Smooth muscle cell (in vitro differentiated cells): ENCODE data around the gene ASB6. TPM values are rescaled to one million over a fixed set of nuclear protein-coding genes. Genes with fewer than 3 reads are reported as not detected.

Experiments used
- DNase-seq: peaks from one replicate; lab custom pipeline; 2025; ENCODE audit not compliant: unreplicated experiment; lab: John Stamatoyannopoulos, UW
- H2AFZ ChIP-seq: fragments of 200-600 bp; sonication (generic); 2 replicates; pipeline ENCODE4 v1.6.0; 2016; ENCODE audit warnings: antibody characterized with exemption, low read depth, mild to moderate bottlenecking
- H3F3A ChIP-seq: fragments of 200-600 bp; sonication (generic); 2 replicates; pipeline ENCODE4 v1.6.0; 2017; ENCODE audit warnings: antibody characterized with exemption, low read depth
- H3K27ac ChIP-seq: fragments of 200-600 bp; sonication (generic); 2 replicates; pipeline ENCODE4 v1.5.1; 2016; ENCODE audit warnings: low read depth, mild to moderate bottlenecking
- H3K27me3 ChIP-seq: fragments of 200-600 bp; sonication (generic); 2 replicates; pipeline ENCODE4 v1.6.1; 2016; ENCODE audit warnings: low read depth, mild to moderate bottlenecking
- H3K36me3 ChIP-seq: fragments of 200-600 bp; sonication (generic); 2 replicates; pipeline ENCODE4 v1.5.1; 2016; ENCODE audit warnings: low read depth
- H3K4me1 ChIP-seq: fragments of 200-600 bp; sonication (generic); 2 replicates; pipeline ENCODE4 v1.5.1; 2016; ENCODE audit warnings: low read depth
- H3K4me2 ChIP-seq: fragments of 200-600 bp; sonication (generic); 2 replicates; pipeline ENCODE4 v1.6.0; 2016; ENCODE audit warnings: mild to moderate bottlenecking
- H3K4me3 ChIP-seq: fragments of 200-600 bp; sonication (generic); 2 replicates; pipeline ENCODE4 v1.5.1; 2016; ENCODE audit warnings: mild to moderate bottlenecking
- H3K79me2 ChIP-seq: fragments of 200-600 bp; sonication (generic); 2 replicates; pipeline ENCODE4 v1.6.0; 2016; ENCODE audit warnings: low read depth, mild to moderate bottlenecking
- H3K9ac ChIP-seq: fragments of 200-600 bp; sonication (generic); 2 replicates; pipeline ENCODE4 v1.6.0; 2016; ENCODE audit warnings: low read depth
- H3K9me3 ChIP-seq: fragments of 200-600 bp; sonication (generic); replicated peaks from 2 replicates; pipeline ENCODE4 v1.5.1; 2016; ENCODE audit warnings: low read depth
- H4K20me1 ChIP-seq: fragments of 200-600 bp; sonication (generic); 2 replicates; pipeline ENCODE4 v1.6.0; 2016; ENCODE audit warnings: low read depth
- CTCF ChIP-seq: fragments of 200-600 bp; sonication (generic); IDR thresholded peaks from 2 replicates; pipeline ENCODE4 v1.5.1; 2017; ENCODE audit warnings: borderline replicate concordance, mild to moderate bottlenecking, antibody characterized with exemption; ENCODE audit not compliant: insufficient read depth, poor library complexity, severe bottlenecking
- WGBS: methylation state at CpG from one replicate; pipeline ENCODE4 v1.1.7; 2016; ENCODE audit warnings: low lambda C conversion rate; 5-methylcytosine and 5-hydroxymethylcytosine counted together
- polyA plus RNA-seq: library from polyadenylated mRNA; unstranded; fragments of >200 nt; fragmentation: Nextera tagmentation; extraction: Ambion mirVana; gene quantifications from 2 replicates; pipeline ENCODE4 v1.2.1, GENCODE V29; 2016
- total RNA-seq: library from RNA; depleted of rRNA; stranded (reverse); fragments of >200 nt; gene quantifications from 2 replicates; pipeline ENCODE4 v1.2.3, GENCODE V29; 2014

The ASB6 gene
- total and polyA plus RNA-seq, 2 experiments from 2014 or later, result 13.8 to 26.0 TPM

- 76% methylated on average over 13 of the region's 16 CpGs for WGBS
- H3K79me2 ChIP-seq, result no peaks in the 10 kb centered on the region
- H3K27ac ChIP-seq, result no peak overlapping the region
- no peaks in the 10 kb centered on the region for H3K27me3 ChIP-seq
- no peak overlapping the region for H3K9ac ChIP-seq
- no peaks in the 10 kb centered on the region for H4K20me1 ChIP-seq
- H3K9me3 ChIP-seq, result no peaks in the 10 kb centered on the region
- no peaks in the 10 kb centered on the region for H3K36me3 ChIP-seq
- no peak overlapping the region for H2AFZ ChIP-seq
- no peak for DNase-seq
- H3K4me1 ChIP-seq, result no peaks in the 10 kb centered on the region
- H3F3A ChIP-seq, result no peaks in the 10 kb centered on the region
- no peak overlapping the region for H3K4me3 ChIP-seq
- no peak overlapping the region for H3K4me2 ChIP-seq
- no peak for TF ChIP-seq CTCF
Measured at GRCh38 chr9:129648092-129648763, 6.3 kb upstream of the ASB6 start.

- Histone ChIP-seq H2AFZ (no peak overlapping the region), H3K4me3 (no peak overlapping the region), H3K79me2 (no peaks in the 10 kb centered on the region), H3F3A (no peaks in the 10 kb centered on the region), H4K20me1 (no peaks in the 10 kb centered on the region), H3K4me2 (no peak overlapping the region), H3K9ac (no peak overlapping the region), H3K27ac (no peak overlapping the region), H3K4me1 (no peaks in the 10 kb centered on the region), H3K36me3 (no peaks in the 10 kb centered on the region), H3K27me3 (no peaks in the 10 kb centered on the region), H3K9me3 (no peaks in the 10 kb centered on the region)
- no CpG with 5 or more reads among the region's 10 CpGs for WGBS
- no peak for TF ChIP-seq CTCF
- no peak for DNase-seq
Measured at GRCh38 chr9:129647635-129648034, 5.7 kb upstream of the ASB6 start.

DNA sequence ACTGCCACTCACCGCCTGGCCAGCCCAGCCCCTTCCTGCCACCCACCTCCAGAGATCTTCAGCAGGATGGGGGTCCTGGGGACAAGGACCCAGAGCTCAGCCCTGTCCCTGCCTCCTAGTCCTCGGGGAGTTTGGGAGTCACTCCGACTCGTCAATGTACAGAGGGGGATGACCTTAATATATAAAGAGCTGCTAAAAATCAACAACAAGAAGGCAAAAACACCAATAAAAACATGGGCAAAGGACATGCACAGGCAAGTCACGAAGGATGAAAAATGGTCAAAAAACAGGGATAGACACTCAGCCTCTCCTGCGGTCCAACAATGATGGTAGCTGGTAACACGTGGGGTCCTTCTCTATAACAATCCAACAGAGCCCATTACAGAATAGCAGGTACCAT is 4.7 kb upstream of the ASB6 start:
- no peaks in the 10 kb centered on the region for H4K20me1 ChIP-seq
- H3K27me3 ChIP-seq, result no peaks in the 10 kb centered on the region
- no peak overlapping the region for H3K4me3 ChIP-seq
- WGBS, result 95% methylated on average over 7 of the region's 7 CpGs
- no peak for TF ChIP-seq CTCF
- no peak overlapping the region for H3K4me2 ChIP-seq
- H3K36me3 ChIP-seq, result no peaks in the 10 kb centered on the region
- H3K4me1 ChIP-seq, result no peaks in the 10 kb centered on the region
- H2AFZ ChIP-seq, result no peak overlapping the region
- H3K9ac ChIP-seq, result no peak overlapping the region
- DNase-seq, result no peak
- no peak overlapping the region for H3K27ac ChIP-seq
- no peaks in the 10 kb centered on the region for H3K9me3 ChIP-seq
- peaks cover 2% of the 10 kb centered on the region for H3K79me2 ChIP-seq
- no peaks in the 10 kb centered on the region for H3F3A ChIP-seq

DNA sequence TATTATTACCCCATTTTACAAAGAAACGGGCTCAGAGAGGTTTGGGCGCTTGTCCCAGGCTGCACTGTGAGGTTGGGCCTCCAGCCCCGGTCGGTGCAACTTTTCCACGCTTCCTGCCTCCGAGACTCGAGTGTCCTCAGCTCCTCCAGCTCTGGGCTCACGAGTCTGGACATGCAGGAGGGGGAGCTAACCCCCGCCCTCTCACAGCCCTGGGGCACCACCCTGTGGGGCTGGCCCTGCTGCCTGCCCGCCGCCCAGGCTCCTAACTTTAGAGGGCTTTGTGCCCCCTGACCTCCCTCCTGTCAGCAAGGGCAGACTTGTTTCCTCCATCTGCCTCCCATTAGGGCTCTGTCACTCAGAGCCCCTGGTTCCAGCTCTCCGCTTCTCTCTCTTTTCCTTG is 4.3 kb upstream of the ASB6 start:
- Histone ChIP-seq H2AFZ (no peak overlapping the region), H3K36me3 (no peaks in the 10 kb centered on the region), H3K27me3 (no peaks in the 10 kb centered on the region), H3K9ac (no peak overlapping the region), H4K20me1 (peaks cover 2% of the 10 kb centered on the region), H3K79me2 (peaks cover 6% of the 10 kb centered on the region), H3K27ac (no peak overlapping the region), H3K9me3 (no peaks in the 10 kb centered on the region), H3K4me1 (no peaks in the 10 kb centered on the region), H3K4me2 (no peak overlapping the region), H3F3A (no peaks in the 10 kb centered on the region), H3K4me3 (no peak overlapping the region)
- DNase-seq, result no peak
- no peak for TF ChIP-seq CTCF
- 91% methylated on average over 12 of the region's 12 CpGs for WGBS
